ENCODE measurements around the gene PCDHGA6.
A peak's percentile ranks its signal among the peaks of the same experiment; 100 is the strongest.
"Not testable (repeated sequence)": the region's sequence is repeated elsewhere in the genome, so short reads cannot be mapped to it uniquely, and the experiment has no call there.

The PCDHGA6 gene

GRCh38 chr5:141373673-141374317 is at the start of gene PCDHGA6:
PCDHGA6 (plus strand) TSS chr5:141373891; CDS start chr5:141374084, 193 bp downstream.
- DNase-seq: no peak

- peak; percentile 68 for DNase-seq
Measured at GRCh38 chr5:141326088-141326854, 47.4 kb upstream of the PCDHGA6 start.

GRCh38 chr5:141328231-141328630 is 45.5 kb upstream of the PCDHGA6 start:
- DNase-seq: no peak

- DNase-seq: peak; percentile 23
Measured at GRCh38 chr5:141330299-141331080, 43.2 kb upstream of the PCDHGA6 start, which contains the start of gene PCDHGA1. PCDHGA1 (plus strand) TSS chr5:141330514.

- not testable (repeated sequence) for DNase-seq
Measured at GRCh38 chr5:141332571-141332970, 41.1 kb upstream of the PCDHGA6 start.

- DNase-seq: no peak
Measured at GRCh38 chr5:141338538-141339306, 35.0 kb upstream of the PCDHGA6 start, which contains the start of gene PCDHGA2. PCDHGA2 (plus strand) TSS chr5:141338760.

GRCh38 chr5:141340781-141341354 is 32.8 kb upstream of the PCDHGA6 start:
- not testable (repeated sequence) for DNase-seq

GRCh38 chr5:141342773-141343172 is 30.9 kb upstream of the PCDHGA6 start:
- DNase-seq: no peak

GRCh38 chr5:141343242-141343952 is 30.3 kb upstream of the PCDHGA6 start, which contains the start of gene PCDHGA3:
PCDHGA3 (plus strand) TSS chr5:141343829; CDS start chr5:141344034, 205 bp downstream.
- no peak for DNase-seq

GRCh38 chr5:141343953-141344463 is 29.7 kb upstream of the PCDHGA6 start:
- DNase-seq: no peak

GRCh38 chr5:141345327-141345726 is 28.4 kb upstream of the PCDHGA6 start:
- no peak for DNase-seq

- DNase-seq: not testable (repeated sequence)
Measured at GRCh38 chr5:141346017-141346416, 27.7 kb upstream of the PCDHGA6 start.

- DNase-seq: peak; percentile 24
Measured at GRCh38 chr5:141349917-141350619, 23.6 kb upstream of the PCDHGA6 start, which contains the start of gene PCDHGB1. PCDHGB1 (plus strand) TSS chr5:141350099; CDS start chr5:141350261, 162 bp downstream.

- no peak for DNase-seq
Measured at GRCh38 chr5:141351591-141351990, 22.1 kb upstream of the PCDHGA6 start.

GRCh38 chr5:141354900-141355469 is 18.7 kb upstream of the PCDHGA6 start, which contains the start of gene PCDHGA4:
PCDHGA4 (plus strand) TSS chr5:141355021; CDS start chr5:141355108, 87 bp downstream.
- DNase-seq: no peak

GRCh38 chr5:141355641-141356040 is 18.1 kb upstream of the PCDHGA6 start:
- no peak for DNase-seq

- no peak for DNase-seq
Measured at GRCh38 chr5:141356133-141356532, 17.6 kb upstream of the PCDHGA6 start.

GRCh38 chr5:141356950-141357349 is 16.7 kb upstream of the PCDHGA6 start:
- DNase-seq: no peak

GRCh38 chr5:141359790-141360426 is 13.8 kb upstream of the PCDHGA6 start, which contains the start of gene PCDHGB2:
PCDHGB2 (plus strand) TSS chr5:141359994; CDS start chr5:141360136, 142 bp downstream.
- no peak for DNase-seq
